WTC11 (cell line): Measurements from ENCODE around the gene PARVG. TPM values are rescaled to one million over a fixed set of nuclear protein-coding genes. Genes with fewer than 3 reads are reported as not detected.

Experiments
- ATAC-seq: fragments of 200-7000 bp; cut with Tn5 transposase; 2 replicates; pipeline ENCODE4 v1.10.0; 2021; ENCODE audit warnings: mild to moderate bottlenecking, moderate library complexity
- CTCF ChIA-PET: fragments of 300-600 bp; sonication (Branson Sonifier 250); formaldehyde crosslinking; loops from one replicate; lab custom pipeline; 2021; ENCODE audit warnings: antibody characterized with exemption; lab: Charles Lee
- POLR2A ChIA-PET: fragments of 350-600 bp; sonication (Branson Sonifier 250); formaldehyde crosslinking; loops from one replicate; lab custom pipeline; 2021; ENCODE audit warnings: antibody characterized with exemption; lab: Charles Lee
- DNase-seq: peaks from one replicate; pipeline ENCODE4 v3.0.0; 2021; ENCODE audit warnings: low spot score
- H3K27ac Mint-ChIP-seq: 2 replicates; pipeline ENCODE4 v1.8.0; 2021; ENCODE audit warnings: mixed read lengths
- H3K27me3 Mint-ChIP-seq: 2 replicates; pipeline ENCODE4 v1.8.0; 2021; ENCODE audit warnings: low read depth, mild to moderate bottlenecking, moderate library complexity, mixed read lengths
- H3K36me3 Mint-ChIP-seq: 2 replicates; pipeline ENCODE4 v1.8.0; 2021; ENCODE audit warnings: mixed read lengths
- H3K4me1 Mint-ChIP-seq: 2 replicates; pipeline ENCODE4 v1.8.0; 2022; ENCODE audit warnings: mixed read lengths
- H3K4me3 Mint-ChIP-seq: 2 replicates; pipeline ENCODE4 v1.8.0; 2021; ENCODE audit warnings: mild to moderate bottlenecking, moderate library complexity, mixed read lengths
- H3K9me3 Mint-ChIP-seq: 2 replicates; pipeline ENCODE4 v1.8.0; 2021; ENCODE audit warnings: mixed read lengths
- CREM ChIP-seq: sonication (generic); formaldehyde crosslinking; IDR thresholded peaks from 2 replicates; pipeline ENCODE4 v1.8.1; 2022; ENCODE audit warnings: mild to moderate bottlenecking, missing genetic modification reagents, moderate library complexity
- HMGXB4 ChIP-seq: sonication (generic); formaldehyde crosslinking; IDR thresholded peaks from 2 replicates; pipeline ENCODE4 v1.8.1; 2023; ENCODE audit warnings: mild to moderate bottlenecking, moderate library complexity, missing genetic modification reagents
- IRF2 ChIP-seq: sonication (generic); formaldehyde crosslinking; IDR thresholded peaks from 2 replicates; pipeline ENCODE4 v1.8.0; 2022; ENCODE audit warnings: low read depth, missing genetic modification reagents, borderline replicate concordance
- JUN ChIP-seq: sonication (generic); formaldehyde crosslinking; IDR thresholded peaks from 2 replicates; pipeline ENCODE4 v1.8.0; 2023; ENCODE audit warnings: mild to moderate bottlenecking, missing genetic modification reagents
- KAT7 ChIP-seq: sonication (generic); formaldehyde crosslinking; IDR thresholded peaks from 2 replicates; pipeline ENCODE4 v1.8.1; 2023; ENCODE audit warnings: missing genetic modification reagents, mild to moderate bottlenecking, borderline replicate concordance
- MLX ChIP-seq: sonication (generic); formaldehyde crosslinking; IDR thresholded peaks from 2 replicates; pipeline ENCODE4 v1.8.1; 2023; ENCODE audit warnings: mild to moderate bottlenecking, missing genetic modification reagents, moderate library complexity
- NFE2L1 ChIP-seq: sonication (generic); formaldehyde crosslinking; IDR thresholded peaks from 2 replicates; pipeline ENCODE4 v1.8.1; 2023; ENCODE audit warnings: missing genetic modification reagents
- NR3C1 ChIP-seq: sonication (generic); formaldehyde crosslinking; conservative IDR thresholded peaks from 2 replicates; pipeline ENCODE4 v1.8.1; 2023; ENCODE audit warnings: low read depth, mild to moderate bottlenecking, missing genetic modification reagents
- OVOL2 ChIP-seq: fragments of 250-450 bp; sonication (Bioruptor Pico); IDR thresholded peaks from 2 replicates; pipeline ENCODE4 v1.9.0; 2021; ENCODE audit warnings: mild to moderate bottlenecking, borderline replicate concordance
- PRDM15 ChIP-seq: sonication (generic); formaldehyde crosslinking; IDR thresholded peaks from 2 replicates; pipeline ENCODE4 v1.8.0; 2022; ENCODE audit warnings: missing genetic modification reagents
- RELA ChIP-seq: sonication (generic); formaldehyde crosslinking; IDR thresholded peaks from 2 replicates; pipeline ENCODE4 v1.8.1; 2022; ENCODE audit warnings: missing genetic modification reagents, mild to moderate bottlenecking, borderline replicate concordance
- RORB ChIP-seq: fragments of 250-450 bp; sonication (Bioruptor Pico); IDR thresholded peaks from 2 replicates; pipeline ENCODE4 v1.9.0; 2021; ENCODE audit warnings: mild to moderate bottlenecking
- TEAD4 ChIP-seq: sonication (generic); formaldehyde crosslinking; IDR thresholded peaks from 2 replicates; pipeline ENCODE4 v1.8.0; 2022; ENCODE audit warnings: mild to moderate bottlenecking, missing genetic modification reagents
- TP53 ChIP-seq: sonication (generic); formaldehyde crosslinking; IDR thresholded peaks from 2 replicates; pipeline ENCODE4 v1.8.1; 2023; ENCODE audit warnings: mild to moderate bottlenecking, missing genetic modification reagents
- ZNF281 ChIP-seq: sonication (generic); formaldehyde crosslinking; IDR thresholded peaks from 2 replicates; pipeline ENCODE4 v1.8.0; 2023; ENCODE audit warnings: mild to moderate bottlenecking, missing genetic modification reagents
- total RNA-seq: library from RNA; stranded (reverse); gene quantifications from 3 replicates; pipeline ENCODE4 v1.2.3, GENCODE V29; 2021
- TF ChIP-seq, protein P1 (sequence below): fragments of 250-450 bp; sonication (Bioruptor Pico); IDR thresholded peaks from 2 replicates; pipeline ENCODE4 v2.1.2; 2022; ENCODE audit warnings: mild to moderate bottlenecking, moderate library complexity
- TF ChIP-seq, protein P2 (sequence below): sonication (generic); formaldehyde crosslinking; IDR thresholded peaks from 2 replicates; pipeline ENCODE4 v1.8.1; 2023; ENCODE audit warnings: mild to moderate bottlenecking, missing genetic modification reagents
- TF ChIP-seq, protein P3 (sequence below): sonication (generic); formaldehyde crosslinking; IDR thresholded peaks from 2 replicates; pipeline ENCODE4 v1.8.1; 2022; ENCODE audit warnings: low read depth, mild to moderate bottlenecking, moderate library complexity, missing genetic modification reagents, borderline replicate concordance

PARVG gene
- total RNA-seq, 1 experiment from 2014 or later, result 0.94 TPM

DNA sequence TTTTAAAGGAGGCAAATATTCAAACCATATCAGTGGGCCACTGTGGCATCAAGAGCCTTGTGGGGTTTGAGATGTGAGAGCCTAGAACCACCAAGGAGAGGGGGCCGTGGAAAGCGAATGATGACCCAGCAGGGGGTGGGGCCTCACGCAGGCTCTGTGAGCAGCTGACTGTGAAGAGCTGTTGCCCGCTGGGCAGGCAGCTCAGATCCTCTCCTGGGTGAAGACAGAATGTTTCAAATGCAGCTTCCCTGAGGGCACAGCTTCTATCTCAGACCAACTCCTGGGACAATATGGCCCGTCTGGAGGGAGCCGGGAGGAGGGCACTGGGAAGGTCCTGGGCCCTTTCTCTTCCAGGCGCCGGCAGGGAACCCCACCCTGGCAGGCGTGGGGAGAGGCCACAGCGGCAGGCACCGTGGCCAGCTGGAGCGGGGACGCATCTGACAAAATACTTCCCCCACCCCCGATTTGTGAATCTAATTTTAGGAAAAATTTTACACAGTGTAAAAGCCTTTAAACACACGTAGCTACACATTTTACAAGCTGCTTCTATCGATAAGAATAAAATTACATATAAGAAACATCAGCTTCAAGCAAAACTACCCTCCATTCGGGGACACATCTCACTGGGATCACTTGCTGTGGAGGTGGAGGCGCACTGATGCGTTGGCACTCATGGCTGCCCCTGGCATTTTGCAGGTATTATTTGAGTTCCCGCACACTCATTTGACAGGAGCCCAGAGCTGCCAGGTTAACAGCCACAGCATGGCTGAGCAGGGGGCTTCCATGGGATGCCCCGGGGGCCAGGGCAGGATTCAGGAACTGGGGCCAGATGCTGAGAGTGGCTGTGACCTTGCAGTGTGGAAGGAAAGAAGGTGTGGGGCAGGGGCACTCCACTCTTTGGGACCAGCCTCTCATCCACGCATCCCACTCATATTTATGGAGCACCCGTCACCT lies 40.3 kb downstream of the PARVG start:
- no peak overlapping the region for H3K27ac Mint-ChIP-seq
- peaks cover 4% of the 10 kb centered on the region for H3K36me3 Mint-ChIP-seq
- H3K9me3 Mint-ChIP-seq, result peaks cover 9% of the 10 kb centered on the region
- ChIA-PET POLR2A (no interaction called here), CTCF (no interaction called here)
- TF ChIP-seq MLX (CRISPR knock-in tag) (no peak), TP53 (CRISPR knock-in tag) (no peak), ZNF281 (CRISPR knock-in tag) (no peak), RELA (no peak), JUN (CRISPR knock-in tag) (no peak), CREM (CRISPR knock-in tag) (no peak), NR3C1 (CRISPR knock-in tag) (no peak), HMGXB4 (no peak), IRF2 (CRISPR knock-in tag) (no peak), TEAD4 (no peak), RORB (CRISPR knock-in tag) (no peak)
- TF ChIP-seq, protein P1, sequence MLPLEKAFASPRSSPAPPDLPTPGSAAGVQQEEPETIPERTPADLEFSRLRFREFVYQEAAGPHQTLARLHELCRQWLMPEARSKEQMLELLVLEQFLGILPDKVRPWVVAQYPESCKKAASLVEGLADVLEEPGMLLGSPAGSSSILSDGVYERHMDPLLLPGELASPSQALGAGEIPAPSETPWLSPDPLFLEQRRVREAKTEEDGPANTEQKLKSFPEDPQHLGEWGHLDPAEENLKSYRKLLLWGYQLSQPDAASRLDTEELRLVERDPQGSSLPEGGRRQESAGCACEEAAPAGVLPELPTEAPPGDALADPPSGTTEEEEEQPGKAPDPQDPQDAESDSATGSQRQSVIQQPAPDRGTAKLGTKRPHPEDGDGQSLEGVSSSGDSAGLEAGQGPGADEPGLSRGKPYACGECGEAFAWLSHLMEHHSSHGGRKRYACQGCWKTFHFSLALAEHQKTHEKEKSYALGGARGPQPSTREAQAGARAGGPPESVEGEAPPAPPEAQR (CRISPR knock-in tag), result no peak
- TF ChIP-seq, protein P2, sequence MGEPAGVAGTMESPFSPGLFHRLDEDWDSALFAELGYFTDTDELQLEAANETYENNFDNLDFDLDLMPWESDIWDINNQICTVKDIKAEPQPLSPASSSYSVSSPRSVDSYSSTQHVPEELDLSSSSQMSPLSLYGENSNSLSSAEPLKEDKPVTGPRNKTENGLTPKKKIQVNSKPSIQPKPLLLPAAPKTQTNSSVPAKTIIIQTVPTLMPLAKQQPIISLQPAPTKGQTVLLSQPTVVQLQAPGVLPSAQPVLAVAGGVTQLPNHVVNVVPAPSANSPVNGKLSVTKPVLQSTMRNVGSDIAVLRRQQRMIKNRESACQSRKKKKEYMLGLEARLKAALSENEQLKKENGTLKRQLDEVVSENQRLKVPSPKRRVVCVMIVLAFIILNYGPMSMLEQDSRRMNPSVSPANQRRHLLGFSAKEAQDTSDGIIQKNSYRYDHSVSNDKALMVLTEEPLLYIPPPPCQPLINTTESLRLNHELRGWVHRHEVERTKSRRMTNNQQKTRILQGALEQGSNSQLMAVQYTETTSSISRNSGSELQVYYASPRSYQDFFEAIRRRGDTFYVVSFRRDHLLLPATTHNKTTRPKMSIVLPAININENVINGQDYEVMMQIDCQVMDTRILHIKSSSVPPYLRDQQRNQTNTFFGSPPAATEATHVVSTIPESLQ (CRISPR knock-in tag), result no peak
- DNase-seq (no peak), ATAC-seq (no peak)
- no peaks in the 10 kb centered on the region for H3K4me1 Mint-ChIP-seq
- H3K27me3 Mint-ChIP-seq, result no peaks in the 10 kb centered on the region; the same call in 1 of the 2 replicates
- no peak overlapping the region for H3K4me3 Mint-ChIP-seq

- TF ChIP-seq KAT7 (CRISPR knock-in tag) (no peak), PRDM15 (no peak), OVOL2 (CRISPR knock-in tag) (no peak), NFE2L1 (no peak)
- TF ChIP-seq, protein P3, sequence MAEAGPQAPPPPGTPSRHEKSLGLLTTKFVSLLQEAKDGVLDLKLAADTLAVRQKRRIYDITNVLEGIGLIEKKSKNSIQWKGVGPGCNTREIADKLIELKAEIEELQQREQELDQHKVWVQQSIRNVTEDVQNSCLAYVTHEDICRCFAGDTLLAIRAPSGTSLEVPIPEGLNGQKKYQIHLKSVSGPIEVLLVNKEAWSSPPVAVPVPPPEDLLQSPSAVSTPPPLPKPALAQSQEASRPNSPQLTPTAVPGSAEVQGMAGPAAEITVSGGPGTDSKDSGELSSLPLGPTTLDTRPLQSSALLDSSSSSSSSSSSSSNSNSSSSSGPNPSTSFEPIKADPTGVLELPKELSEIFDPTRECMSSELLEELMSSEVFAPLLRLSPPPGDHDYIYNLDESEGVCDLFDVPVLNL, result no peak
- TF ChIP-seq, all 79 proteins: peak for 0
- DNase-seq (no peak), ATAC-seq (no peak)
- ChIA-PET CTCF (no interaction called here), POLR2A (no interaction called here)
- Mint-ChIP-seq H3K27ac (no peak overlapping the region), H3K4me1 (no peaks in the 10 kb centered on the region), H3K36me3 (peaks cover 4% of the 10 kb centered on the region), H3K27me3 (no peaks in the 10 kb centered on the region; the same call in 1 of the 2 replicates), H3K9me3 (peaks cover 14% of the 10 kb centered on the region), H3K4me3 (no peak overlapping the region)
Observed at GRCh38 chr22:44221710-44222475, 41.2 kb downstream of the PARVG start.
